ENCODE results near the gene KIT.

Gene KIT

DNA sequence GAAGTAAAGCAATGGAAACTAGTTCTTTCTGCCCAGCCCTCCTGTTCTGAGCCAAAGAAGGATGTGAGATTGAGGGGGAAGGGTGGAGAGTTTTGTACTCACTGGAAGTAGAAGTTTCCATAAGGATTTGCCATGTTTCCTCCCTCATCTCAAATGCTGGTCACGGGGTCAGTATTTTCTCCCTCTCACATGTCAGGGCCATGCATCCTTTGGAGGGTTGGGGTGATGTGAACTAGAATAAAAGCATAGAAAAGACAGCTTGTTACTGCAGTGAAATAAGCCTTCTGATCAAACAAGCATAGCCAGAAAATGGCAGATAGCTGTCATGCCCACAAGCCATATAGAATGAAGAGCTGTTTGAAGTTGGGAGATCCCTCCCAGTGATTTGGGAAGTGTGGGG is 79.7 kb downstream of the KIT start:
- TF ChIP-seq SPI1 (IDR thresholded peaks at IDR 0.05; ENCODE audit: borderline replicate concordance, low read depth) (no peak), POLR2AphosphoS5 (IDR thresholded peaks at IDR 0.05; ENCODE audit: low read depth) (no peak), GABPA (IDR thresholded peaks at IDR 0.05; ENCODE audit: low read depth) (no peak)
- TF ChIP-seq, protein P1, sequence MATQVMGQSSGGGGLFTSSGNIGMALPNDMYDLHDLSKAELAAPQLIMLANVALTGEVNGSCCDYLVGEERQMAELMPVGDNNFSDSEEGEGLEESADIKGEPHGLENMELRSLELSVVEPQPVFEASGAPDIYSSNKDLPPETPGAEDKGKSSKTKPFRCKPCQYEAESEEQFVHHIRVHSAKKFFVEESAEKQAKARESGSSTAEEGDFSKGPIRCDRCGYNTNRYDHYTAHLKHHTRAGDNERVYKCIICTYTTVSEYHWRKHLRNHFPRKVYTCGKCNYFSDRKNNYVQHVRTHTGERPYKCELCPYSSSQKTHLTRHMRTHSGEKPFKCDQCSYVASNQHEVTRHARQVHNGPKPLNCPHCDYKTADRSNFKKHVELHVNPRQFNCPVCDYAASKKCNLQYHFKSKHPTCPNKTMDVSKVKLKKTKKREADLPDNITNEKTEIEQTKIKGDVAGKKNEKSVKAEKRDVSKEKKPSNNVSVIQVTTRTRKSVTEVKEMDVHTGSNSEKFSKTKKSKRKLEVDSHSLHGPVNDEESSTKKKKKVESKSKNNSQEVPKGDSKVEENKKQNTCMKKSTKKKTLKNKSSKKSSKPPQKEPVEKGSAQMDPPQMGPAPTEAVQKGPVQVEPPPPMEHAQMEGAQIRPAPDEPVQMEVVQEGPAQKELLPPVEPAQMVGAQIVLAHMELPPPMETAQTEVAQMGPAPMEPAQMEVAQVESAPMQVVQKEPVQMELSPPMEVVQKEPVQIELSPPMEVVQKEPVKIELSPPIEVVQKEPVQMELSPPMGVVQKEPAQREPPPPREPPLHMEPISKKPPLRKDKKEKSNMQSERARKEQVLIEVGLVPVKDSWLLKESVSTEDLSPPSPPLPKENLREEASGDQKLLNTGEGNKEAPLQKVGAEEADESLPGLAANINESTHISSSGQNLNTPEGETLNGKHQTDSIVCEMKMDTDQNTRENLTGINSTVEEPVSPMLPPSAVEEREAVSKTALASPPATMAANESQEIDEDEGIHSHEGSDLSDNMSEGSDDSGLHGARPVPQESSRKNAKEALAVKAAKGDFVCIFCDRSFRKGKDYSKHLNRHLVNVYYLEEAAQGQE (IDR thresholded peaks at IDR 0.05; ENCODE audit: insufficient replicate concordance, low read depth): no peak
- TF ChIP-seq, protein P2, sequence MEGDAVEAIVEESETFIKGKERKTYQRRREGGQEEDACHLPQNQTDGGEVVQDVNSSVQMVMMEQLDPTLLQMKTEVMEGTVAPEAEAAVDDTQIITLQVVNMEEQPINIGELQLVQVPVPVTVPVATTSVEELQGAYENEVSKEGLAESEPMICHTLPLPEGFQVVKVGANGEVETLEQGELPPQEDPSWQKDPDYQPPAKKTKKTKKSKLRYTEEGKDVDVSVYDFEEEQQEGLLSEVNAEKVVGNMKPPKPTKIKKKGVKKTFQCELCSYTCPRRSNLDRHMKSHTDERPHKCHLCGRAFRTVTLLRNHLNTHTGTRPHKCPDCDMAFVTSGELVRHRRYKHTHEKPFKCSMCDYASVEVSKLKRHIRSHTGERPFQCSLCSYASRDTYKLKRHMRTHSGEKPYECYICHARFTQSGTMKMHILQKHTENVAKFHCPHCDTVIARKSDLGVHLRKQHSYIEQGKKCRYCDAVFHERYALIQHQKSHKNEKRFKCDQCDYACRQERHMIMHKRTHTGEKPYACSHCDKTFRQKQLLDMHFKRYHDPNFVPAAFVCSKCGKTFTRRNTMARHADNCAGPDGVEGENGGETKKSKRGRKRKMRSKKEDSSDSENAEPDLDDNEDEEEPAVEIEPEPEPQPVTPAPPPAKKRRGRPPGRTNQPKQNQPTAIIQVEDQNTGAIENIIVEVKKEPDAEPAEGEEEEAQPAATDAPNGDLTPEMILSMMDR (IDR thresholded peaks at IDR 0.05; ENCODE audit: insufficient read depth, low read length): no peak
- Histone ChIP-seq H3K27ac (replicated peaks) (no peak overlapping the region), H3K4me3 (replicated peaks; ENCODE audit: insufficient read depth, low read length) (no peak overlapping the region), H3K27me3 (ENCODE audit: insufficient read depth, poor library complexity, severe bottlenecking) (no peaks in the 10 kb centered on the region)
- no peak for DNase-seq (ENCODE audit: low read depth in 1 of 2, low spot score in 1 of 2)

DNA sequence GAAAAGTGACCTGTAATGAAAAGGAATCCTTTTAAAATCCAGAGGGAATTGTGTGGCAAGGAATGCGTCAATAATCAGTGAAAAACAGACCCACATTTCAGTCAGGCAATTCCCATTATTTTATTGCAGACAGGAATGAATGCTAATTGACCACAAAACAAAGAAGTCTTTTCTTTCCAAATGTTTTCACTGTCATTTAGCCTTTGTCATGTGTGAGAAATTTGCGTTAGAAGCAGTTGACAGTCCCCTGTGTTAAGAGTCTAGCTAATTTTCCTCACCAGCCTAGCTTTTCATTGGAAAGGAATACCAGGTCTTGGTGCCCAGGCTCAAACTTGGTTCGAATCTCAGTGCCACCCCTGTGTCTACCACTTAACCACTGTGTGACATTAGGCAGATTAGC is 83.4 kb downstream of the KIT start:
- Histone ChIP-seq H3K27me3 (ENCODE audit: insufficient read depth, poor library complexity, severe bottlenecking) (no peaks in the 10 kb centered on the region), H3K4me3 (replicated peaks; ENCODE audit: insufficient read depth, low read length) (no peak overlapping the region), H3K27ac (replicated peaks) (no peak overlapping the region)
- no peak for DNase-seq (ENCODE audit: low read depth in 1 of 2, low spot score in 1 of 2)
- TF ChIP-seq, protein P1 (IDR thresholded peaks at IDR 0.05; ENCODE audit: insufficient replicate concordance, low read depth): no peak
- TF ChIP-seq, protein P2 (IDR thresholded peaks at IDR 0.05; ENCODE audit: insufficient read depth, low read length): no peak
- no peak for TF ChIP-seq POLR2AphosphoS5 (IDR thresholded peaks at IDR 0.05; ENCODE audit: low read depth)
- no peak for TF ChIP-seq SPI1 (IDR thresholded peaks at IDR 0.05; ENCODE audit: borderline replicate concordance, low read depth)
- no peak for TF ChIP-seq GABPA (IDR thresholded peaks at IDR 0.05; ENCODE audit: low read depth)

DNA sequence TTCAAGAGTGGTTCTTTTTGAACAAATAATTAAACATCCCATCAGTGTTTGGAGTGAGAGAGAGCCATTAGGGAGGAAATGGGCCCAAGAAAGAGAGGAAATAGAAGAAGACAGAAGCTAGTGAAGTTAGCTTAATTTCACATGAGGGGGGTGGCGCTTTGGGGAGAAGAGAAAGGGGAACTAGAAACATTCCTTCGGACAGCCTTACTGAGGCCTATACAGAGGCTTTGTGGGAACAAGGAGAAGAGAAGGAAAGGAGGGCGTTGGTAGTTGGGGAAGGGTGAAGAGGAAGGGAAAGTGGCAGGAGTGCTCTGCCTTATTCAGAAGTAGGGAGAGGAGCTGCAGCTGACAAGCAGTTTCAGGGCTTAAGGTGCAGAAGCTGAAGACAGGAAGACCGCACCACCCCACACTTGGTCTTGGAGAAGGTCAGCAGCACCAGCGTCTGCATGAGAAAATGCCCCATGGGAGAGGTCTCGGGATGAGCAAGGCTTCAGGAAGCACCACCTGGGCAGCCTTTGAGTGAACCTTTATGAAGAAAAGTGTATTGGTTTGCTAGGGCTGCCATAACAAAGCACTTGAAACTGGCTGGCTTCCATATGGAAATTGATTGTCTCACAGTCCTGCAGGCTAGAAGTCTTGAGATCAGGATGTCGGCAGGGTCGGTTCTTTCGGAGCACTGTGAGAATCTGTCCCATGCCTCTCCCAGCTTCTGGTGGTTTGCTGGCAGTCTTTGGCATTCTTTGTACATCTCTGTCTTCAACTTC is 85.1 kb downstream of the KIT start:
- DNase-seq (ENCODE audit: low read depth in 1 of 2, low spot score in 1 of 2): peak in 1 of 2 experiments; percentile 63
- Histone ChIP-seq H3K4me3 (replicated peaks; ENCODE audit: insufficient read depth, low read length) (no peak overlapping the region), H3K27ac (replicated peaks) (no peak overlapping the region), H3K27me3 (ENCODE audit: insufficient read depth, poor library complexity, severe bottlenecking) (no peaks in the 10 kb centered on the region)
- TF ChIP-seq, protein P2 (IDR thresholded peaks at IDR 0.05; ENCODE audit: insufficient read depth, low read length): no peak
- peak; percentile 80 for TF ChIP-seq SPI1 (IDR thresholded peaks at IDR 0.05; ENCODE audit: borderline replicate concordance, low read depth)

DNA sequence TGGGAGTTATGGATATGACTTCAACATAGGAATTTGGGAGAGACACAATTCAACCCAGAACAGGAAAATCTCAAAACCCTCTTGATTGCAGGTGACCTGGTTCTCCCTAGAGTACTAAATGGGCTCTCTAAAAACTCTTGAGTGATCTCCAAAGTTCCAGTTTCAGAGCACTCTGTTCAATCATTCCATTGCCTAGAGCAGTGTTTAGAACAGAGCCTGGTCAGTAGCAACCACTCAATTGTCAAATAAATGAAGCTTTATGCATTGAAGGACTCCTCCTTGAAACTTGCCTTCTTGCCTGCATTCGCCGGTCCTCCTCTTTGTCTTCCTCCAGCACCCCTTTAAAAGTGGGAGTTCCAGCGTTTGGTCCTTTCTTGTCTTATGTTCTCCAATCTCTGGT is 85.8 kb downstream of the KIT start:
- Histone ChIP-seq H3K27ac (replicated peaks) (no peak overlapping the region), H3K27me3 (ENCODE audit: insufficient read depth, poor library complexity, severe bottlenecking) (no peaks in the 10 kb centered on the region), H3K4me3 (replicated peaks; ENCODE audit: insufficient read depth, low read length) (no peak overlapping the region)
- no peak for DNase-seq (ENCODE audit: low read depth in 1 of 2, low spot score in 1 of 2)
- TF ChIP-seq, protein P1 (IDR thresholded peaks at IDR 0.05; ENCODE audit: insufficient replicate concordance, low read depth): no peak
- TF ChIP-seq GABPA (IDR thresholded peaks at IDR 0.05; ENCODE audit: low read depth) (no peak), POLR2AphosphoS5 (IDR thresholded peaks at IDR 0.05; ENCODE audit: low read depth) (no peak)

Measured in HL-60 (cell line).